WTC11 (cell line): ENCODE data around the gene VSTM2B. TPM values are rescaled to one million over a fixed set of nuclear protein-coding genes. Genes with fewer than 3 reads are reported as not detected.

Experiments used
- ATAC-seq: fragments of 200-7000 bp; cut with Tn5 transposase; 2 replicates; pipeline ENCODE4 v1.10.0; 2021; ENCODE audit warnings: mild to moderate bottlenecking, moderate library complexity
- CTCF ChIA-PET: fragments of 300-600 bp; sonication (Branson Sonifier 250); formaldehyde crosslinking; loops from one replicate; lab custom pipeline; 2021; ENCODE audit warnings: antibody characterized with exemption; lab: Charles Lee
- POLR2A ChIA-PET: fragments of 350-600 bp; sonication (Branson Sonifier 250); formaldehyde crosslinking; loops from one replicate; lab custom pipeline; 2021; ENCODE audit warnings: antibody characterized with exemption; lab: Charles Lee
- DNase-seq: peaks from one replicate; pipeline ENCODE4 v3.0.0; 2021; ENCODE audit warnings: low spot score
- H3K27ac Mint-ChIP-seq: 2 replicates; pipeline ENCODE4 v1.8.0; 2021; ENCODE audit warnings: mixed read lengths
- H3K27me3 Mint-ChIP-seq: 2 replicates; pipeline ENCODE4 v1.8.0; 2021; ENCODE audit warnings: low read depth, mild to moderate bottlenecking, moderate library complexity, mixed read lengths
- H3K36me3 Mint-ChIP-seq: 2 replicates; pipeline ENCODE4 v1.8.0; 2021; ENCODE audit warnings: mixed read lengths
- H3K4me1 Mint-ChIP-seq: 2 replicates; pipeline ENCODE4 v1.8.0; 2022; ENCODE audit warnings: mixed read lengths
- H3K4me3 Mint-ChIP-seq: 2 replicates; pipeline ENCODE4 v1.8.0; 2021; ENCODE audit warnings: mild to moderate bottlenecking, moderate library complexity, mixed read lengths
- H3K9me3 Mint-ChIP-seq: 2 replicates; pipeline ENCODE4 v1.8.0; 2021; ENCODE audit warnings: mixed read lengths
- CDX4 ChIP-seq: fragments of 250-450 bp; sonication (Bioruptor Pico); IDR thresholded peaks from 2 replicates; pipeline ENCODE4 v1.9.0; 2021; ENCODE audit warnings: moderate library complexity, mild to moderate bottlenecking, inconsistent platforms, borderline replicate concordance
- ELF4 ChIP-seq: sonication (generic); formaldehyde crosslinking; IDR thresholded peaks from 2 replicates; pipeline ENCODE4 v1.8.1; 2022; ENCODE audit warnings: low read depth, mild to moderate bottlenecking, moderate library complexity, missing genetic modification reagents
- FOXP1 ChIP-seq: sonication (generic); formaldehyde crosslinking; IDR thresholded peaks from 2 replicates; pipeline ENCODE4 v1.8.0; 2022; ENCODE audit warnings: missing genetic modification reagents, mild to moderate bottlenecking, moderate library complexity, borderline replicate concordance
- IRF2 ChIP-seq: sonication (generic); formaldehyde crosslinking; IDR thresholded peaks from 2 replicates; pipeline ENCODE4 v1.8.0; 2022; ENCODE audit warnings: low read depth, missing genetic modification reagents, borderline replicate concordance
- JUN ChIP-seq: sonication (generic); formaldehyde crosslinking; IDR thresholded peaks from 2 replicates; pipeline ENCODE4 v1.8.0; 2023; ENCODE audit warnings: mild to moderate bottlenecking, missing genetic modification reagents
- MYBL2 ChIP-seq: sonication (generic); formaldehyde crosslinking; IDR thresholded peaks from 2 replicates; pipeline ENCODE4 v1.8.1; 2023; ENCODE audit warnings: mild to moderate bottlenecking, moderate library complexity, missing genetic modification reagents
- NFE2L1 ChIP-seq: sonication (generic); formaldehyde crosslinking; IDR thresholded peaks from 2 replicates; pipeline ENCODE4 v1.8.1; 2023; ENCODE audit warnings: missing genetic modification reagents
- SMAD4 ChIP-seq: sonication (generic); formaldehyde crosslinking; IDR thresholded peaks from 2 replicates; pipeline ENCODE4 v1.8.0; 2022; ENCODE audit warnings: mild to moderate bottlenecking, missing genetic modification reagents
- SP1 ChIP-seq: sonication (generic); formaldehyde crosslinking; conservative IDR thresholded peaks from 2 replicates; pipeline ENCODE4 v1.8.1; 2022; ENCODE audit warnings: missing genetic modification reagents
- TEAD1 ChIP-seq: sonication (generic); formaldehyde crosslinking; IDR thresholded peaks from 2 replicates; pipeline ENCODE4 v1.8.0; 2022; ENCODE audit warnings: mild to moderate bottlenecking, missing genetic modification reagents
- TEAD4 ChIP-seq: sonication (generic); formaldehyde crosslinking; IDR thresholded peaks from 2 replicates; pipeline ENCODE4 v1.8.0; 2022; ENCODE audit warnings: mild to moderate bottlenecking, missing genetic modification reagents
- TP53 ChIP-seq: sonication (generic); formaldehyde crosslinking; IDR thresholded peaks from 2 replicates; pipeline ENCODE4 v1.8.1; 2023; ENCODE audit warnings: mild to moderate bottlenecking, missing genetic modification reagents
- USF2 ChIP-seq: sonication (generic); formaldehyde crosslinking; IDR thresholded peaks from 2 replicates; pipeline ENCODE4 v1.8.1; 2023; ENCODE audit warnings: mild to moderate bottlenecking, missing genetic modification reagents, moderate library complexity
- ZBTB43 ChIP-seq: sonication (generic); formaldehyde crosslinking; IDR thresholded peaks from 2 replicates; pipeline ENCODE4 v1.8.1; 2023; ENCODE audit warnings: mild to moderate bottlenecking, missing genetic modification reagents
- total RNA-seq: library from RNA; stranded (reverse); gene quantifications from 3 replicates; pipeline ENCODE4 v1.2.3, GENCODE V29; 2021
- TF ChIP-seq, protein P1 (sequence below): sonication (generic); formaldehyde crosslinking; IDR thresholded peaks from 2 replicates; pipeline ENCODE4 v1.8.0; 2022; ENCODE audit warnings: mild to moderate bottlenecking, missing genetic modification reagents
- TF ChIP-seq, protein P2 (sequence below): fragments of 250-450 bp; sonication (Bioruptor Pico); IDR thresholded peaks from 2 replicates; pipeline ENCODE4 v1.8.0; 2021; ENCODE audit warnings: mild to moderate bottlenecking
- TF ChIP-seq, protein P3 (sequence below): sonication (generic); formaldehyde crosslinking; IDR thresholded peaks from 2 replicates; pipeline ENCODE4 v1.8.0; 2022; ENCODE audit warnings: mild to moderate bottlenecking, missing genetic modification reagents
- TF ChIP-seq, protein P4 (sequence below): sonication (generic); formaldehyde crosslinking; IDR thresholded peaks from 2 replicates; pipeline ENCODE4 v1.8.0; 2022; ENCODE audit warnings: missing genetic modification reagents
- TF ChIP-seq, protein P5 (sequence below): sonication (generic); formaldehyde crosslinking; IDR thresholded peaks from 2 replicates; pipeline ENCODE4 v1.8.1; 2022; ENCODE audit warnings: low read depth, mild to moderate bottlenecking, moderate library complexity, missing genetic modification reagents, borderline replicate concordance
- TF ChIP-seq, protein P6 (sequence below): sonication (generic); formaldehyde crosslinking; IDR thresholded peaks from 2 replicates; pipeline ENCODE4 v1.8.1; 2022; ENCODE audit warnings: mild to moderate bottlenecking, missing genetic modification reagents, moderate library complexity, borderline replicate concordance

The VSTM2B gene
- total RNA-seq, 1 experiment from 2014 or later = 3.2 TPM

DNA sequence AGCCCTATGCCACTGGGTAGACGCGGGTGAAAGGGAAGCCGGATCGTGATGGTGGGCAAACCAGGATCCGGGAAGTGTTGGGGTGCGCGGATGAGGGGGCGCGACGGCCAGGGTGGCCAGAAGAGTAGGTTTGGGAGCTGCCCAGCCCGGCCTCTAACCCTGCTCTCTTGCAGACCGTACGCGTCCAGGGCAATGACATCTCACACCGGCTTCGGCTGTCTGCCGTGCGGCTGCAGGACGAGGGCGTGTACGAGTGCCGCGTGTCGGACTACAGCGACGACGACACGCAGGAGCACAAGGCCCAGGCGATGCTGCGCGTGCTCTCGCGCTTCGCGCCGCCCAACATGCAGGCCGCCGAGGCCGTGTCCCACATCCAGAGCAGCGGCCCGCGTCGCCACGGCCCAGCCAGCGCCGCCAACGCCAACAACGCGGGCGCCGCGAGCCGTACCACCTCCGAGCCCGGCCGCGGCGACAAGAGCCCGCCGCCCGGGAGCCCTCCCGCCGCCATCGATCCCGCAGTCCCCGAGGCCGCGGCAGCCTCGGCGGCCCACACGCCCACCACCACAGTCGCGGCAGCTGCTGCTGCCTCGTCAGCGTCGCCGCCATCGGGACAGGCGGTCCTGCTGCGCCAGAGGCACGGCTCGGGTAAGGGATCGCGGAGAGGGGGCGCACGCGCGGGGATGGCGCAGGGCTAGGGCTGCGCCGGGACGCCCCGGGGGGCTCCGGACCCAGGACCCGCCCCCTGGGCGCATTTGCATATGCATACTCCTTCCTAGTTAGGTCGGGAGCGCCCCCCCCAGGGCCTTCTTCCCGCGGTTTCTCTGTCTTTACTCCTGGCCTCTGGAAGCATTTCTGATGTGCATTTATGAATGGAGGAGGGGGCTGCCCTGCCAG lies 4.1 kb downstream of the VSTM2B start:
- Mint-ChIP-seq H3K4me1 (peaks cover 21% of the 10 kb centered on the region), H3K9me3 (no peaks in the 10 kb centered on the region), H3K36me3 (no peaks in the 10 kb centered on the region), H3K27ac (no peak overlapping the region), H3K4me3 (peak overlapping the region; percentile 71), H3K27me3 (peaks cover 65% of the 10 kb centered on the region)
- ATAC-seq = peak; percentile 11
- ChIA-PET POLR2A (interaction anchor here (1.0 to 2.0 kb wide), 2 partner anchors 46 to 76 kb away, joined by 3 to 8 read pairs; partner anchors contain the start of gene POP4), CTCF (interaction anchor here (0.6 to 4.4 kb wide), 26 partner anchors 9 to 343 kb away, joined by 3 to 27 read pairs (median 5); partner anchors contain the start of gene POP4)
- DNase-seq = peak; percentile 70
- no peak for TF ChIP-seq CDX4 (CRISPR knock-in tag)
- TF ChIP-seq ELF4 (CRISPR knock-in tag) = peak; percentile 80; the same call in 1 of the 2 replicates
- TF ChIP-seq JUN (CRISPR knock-in tag) = peak; percentile 99
- TF ChIP-seq, protein P1, sequence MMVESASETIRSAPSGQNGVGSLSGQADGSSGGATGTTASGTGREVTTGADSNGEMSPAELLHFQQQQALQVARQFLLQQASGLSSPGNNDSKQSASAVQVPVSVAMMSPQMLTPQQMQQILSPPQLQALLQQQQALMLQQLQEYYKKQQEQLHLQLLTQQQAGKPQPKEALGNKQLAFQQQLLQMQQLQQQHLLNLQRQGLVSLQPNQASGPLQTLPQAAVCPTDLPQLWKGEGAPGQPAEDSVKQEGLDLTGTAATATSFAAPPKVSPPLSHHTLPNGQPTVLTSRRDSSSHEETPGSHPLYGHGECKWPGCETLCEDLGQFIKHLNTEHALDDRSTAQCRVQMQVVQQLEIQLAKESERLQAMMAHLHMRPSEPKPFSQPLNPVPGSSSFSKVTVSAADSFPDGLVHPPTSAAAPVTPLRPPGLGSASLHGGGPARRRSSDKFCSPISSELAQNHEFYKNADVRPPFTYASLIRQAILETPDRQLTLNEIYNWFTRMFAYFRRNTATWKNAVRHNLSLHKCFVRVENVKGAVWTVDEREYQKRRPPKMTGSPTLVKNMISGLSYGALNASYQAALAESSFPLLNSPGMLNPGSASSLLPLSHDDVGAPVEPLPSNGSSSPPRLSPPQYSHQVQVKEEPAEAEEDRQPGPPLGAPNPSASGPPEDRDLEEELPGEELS = peak; percentile 99
- TF ChIP-seq SP1 (CRISPR knock-in tag) = peak; percentile 61
- TF ChIP-seq FOXP1 = peak; percentile 99
- 0 out of 2 replicates have a peak, but pooled peaks have one; percentile 35 for TF ChIP-seq USF2 (CRISPR knock-in tag)
- TF ChIP-seq, protein P2, sequence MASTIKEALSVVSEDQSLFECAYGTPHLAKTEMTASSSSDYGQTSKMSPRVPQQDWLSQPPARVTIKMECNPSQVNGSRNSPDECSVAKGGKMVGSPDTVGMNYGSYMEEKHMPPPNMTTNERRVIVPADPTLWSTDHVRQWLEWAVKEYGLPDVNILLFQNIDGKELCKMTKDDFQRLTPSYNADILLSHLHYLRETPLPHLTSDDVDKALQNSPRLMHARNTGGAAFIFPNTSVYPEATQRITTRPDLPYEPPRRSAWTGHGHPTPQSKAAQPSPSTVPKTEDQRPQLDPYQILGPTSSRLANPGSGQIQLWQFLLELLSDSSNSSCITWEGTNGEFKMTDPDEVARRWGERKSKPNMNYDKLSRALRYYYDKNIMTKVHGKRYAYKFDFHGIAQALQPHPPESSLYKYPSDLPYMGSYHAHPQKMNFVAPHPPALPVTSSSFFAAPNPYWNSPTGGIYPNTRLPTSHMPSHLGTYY (CRISPR knock-in tag) = no peak
- TF ChIP-seq TEAD4 (CRISPR knock-in tag) = peak; percentile 99
- peak; percentile 77; the same call in 1 of the 2 replicates for TF ChIP-seq IRF2
- TF ChIP-seq, protein P3, sequence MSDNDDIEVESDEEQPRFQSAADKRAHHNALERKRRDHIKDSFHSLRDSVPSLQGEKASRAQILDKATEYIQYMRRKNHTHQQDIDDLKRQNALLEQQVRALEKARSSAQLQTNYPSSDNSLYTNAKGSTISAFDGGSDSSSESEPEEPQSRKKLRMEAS = peak; percentile 98
- TF ChIP-seq TEAD1 (CRISPR knock-in tag) = peak; percentile 98
- TF ChIP-seq, protein P4, sequence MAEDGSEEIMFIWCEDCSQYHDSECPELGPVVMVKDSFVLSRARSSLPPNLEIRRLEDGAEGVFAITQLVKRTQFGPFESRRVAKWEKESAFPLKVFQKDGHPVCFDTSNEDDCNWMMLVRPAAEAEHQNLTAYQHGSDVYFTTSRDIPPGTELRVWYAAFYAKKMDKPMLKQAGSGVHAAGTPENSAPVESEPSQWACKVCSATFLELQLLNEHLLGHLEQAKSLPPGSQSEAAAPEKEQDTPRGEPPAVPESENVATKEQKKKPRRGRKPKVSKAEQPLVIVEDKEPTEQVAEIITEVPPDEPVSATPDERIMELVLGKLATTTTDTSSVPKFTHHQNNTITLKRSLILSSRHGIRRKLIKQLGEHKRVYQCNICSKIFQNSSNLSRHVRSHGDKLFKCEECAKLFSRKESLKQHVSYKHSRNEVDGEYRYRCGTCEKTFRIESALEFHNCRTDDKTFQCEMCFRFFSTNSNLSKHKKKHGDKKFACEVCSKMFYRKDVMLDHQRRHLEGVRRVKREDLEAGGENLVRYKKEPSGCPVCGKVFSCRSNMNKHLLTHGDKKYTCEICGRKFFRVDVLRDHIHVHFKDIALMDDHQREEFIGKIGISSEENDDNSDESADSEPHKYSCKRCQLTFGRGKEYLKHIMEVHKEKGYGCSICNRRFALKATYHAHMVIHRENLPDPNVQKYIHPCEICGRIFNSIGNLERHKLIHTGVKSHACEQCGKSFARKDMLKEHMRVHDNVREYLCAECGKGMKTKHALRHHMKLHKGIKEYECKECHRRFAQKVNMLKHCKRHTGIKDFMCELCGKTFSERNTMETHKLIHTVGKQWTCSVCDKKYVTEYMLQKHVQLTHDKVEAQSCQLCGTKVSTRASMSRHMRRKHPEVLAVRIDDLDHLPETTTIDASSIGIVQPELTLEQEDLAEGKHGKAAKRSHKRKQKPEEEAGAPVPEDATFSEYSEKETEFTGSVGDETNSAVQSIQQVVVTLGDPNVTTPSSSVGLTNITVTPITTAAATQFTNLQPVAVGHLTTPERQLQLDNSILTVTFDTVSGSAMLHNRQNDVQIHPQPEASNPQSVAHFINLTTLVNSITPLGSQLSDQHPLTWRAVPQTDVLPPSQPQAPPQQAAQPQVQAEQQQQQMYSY (CRISPR knock-in tag) = peak; percentile 81
- peak; percentile 95; the same call in 1 of the 2 replicates for TF ChIP-seq NFE2L1 (CRISPR knock-in tag)
- TF ChIP-seq, protein P5, sequence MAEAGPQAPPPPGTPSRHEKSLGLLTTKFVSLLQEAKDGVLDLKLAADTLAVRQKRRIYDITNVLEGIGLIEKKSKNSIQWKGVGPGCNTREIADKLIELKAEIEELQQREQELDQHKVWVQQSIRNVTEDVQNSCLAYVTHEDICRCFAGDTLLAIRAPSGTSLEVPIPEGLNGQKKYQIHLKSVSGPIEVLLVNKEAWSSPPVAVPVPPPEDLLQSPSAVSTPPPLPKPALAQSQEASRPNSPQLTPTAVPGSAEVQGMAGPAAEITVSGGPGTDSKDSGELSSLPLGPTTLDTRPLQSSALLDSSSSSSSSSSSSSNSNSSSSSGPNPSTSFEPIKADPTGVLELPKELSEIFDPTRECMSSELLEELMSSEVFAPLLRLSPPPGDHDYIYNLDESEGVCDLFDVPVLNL = peak; percentile 97
- TF ChIP-seq, protein P6, sequence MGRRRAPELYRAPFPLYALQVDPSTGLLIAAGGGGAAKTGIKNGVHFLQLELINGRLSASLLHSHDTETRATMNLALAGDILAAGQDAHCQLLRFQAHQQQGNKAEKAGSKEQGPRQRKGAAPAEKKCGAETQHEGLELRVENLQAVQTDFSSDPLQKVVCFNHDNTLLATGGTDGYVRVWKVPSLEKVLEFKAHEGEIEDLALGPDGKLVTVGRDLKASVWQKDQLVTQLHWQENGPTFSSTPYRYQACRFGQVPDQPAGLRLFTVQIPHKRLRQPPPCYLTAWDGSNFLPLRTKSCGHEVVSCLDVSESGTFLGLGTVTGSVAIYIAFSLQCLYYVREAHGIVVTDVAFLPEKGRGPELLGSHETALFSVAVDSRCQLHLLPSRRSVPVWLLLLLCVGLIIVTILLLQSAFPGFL (CRISPR knock-in tag) = no peak
- TF ChIP-seq TP53 (CRISPR knock-in tag) = peak; percentile 98
- peak; percentile 97 for TF ChIP-seq ZBTB43 (CRISPR knock-in tag)
- TF ChIP-seq MYBL2 (CRISPR knock-in tag) = peak; percentile 96
- TF ChIP-seq SMAD4 (CRISPR knock-in tag) = peak; percentile 98
